MM.1S (cell line): ENCODE measurements around the gene MAP3K4.

Experiments used
- EZH2 ChIP-seq: fragments of 300-600 bp; sonication (generic); optimal IDR thresholded peaks from 2 replicates; pipeline ENCODE3; 2017; ENCODE audit warnings: low read depth, mild to moderate bottlenecking, antibody characterized with exemption, low read length, mixed read lengths
- EZH2phosphoT487 ChIP-seq: fragments of 300-600 bp; sonication (generic); IDR thresholded peaks from 2 replicates; pipeline ENCODE4 v1.6.1; 2018; ENCODE audit warnings: antibody characterized with exemption, low read length
- TF ChIP-seq, protein P1 (sequence below): fragments of 300-600 bp; sonication (generic); IDR thresholded peaks from 2 replicates; pipeline ENCODE4 v1.5.1; 2016; ENCODE audit warnings: antibody characterized with exemption, low read length, mixed read lengths

DNA sequence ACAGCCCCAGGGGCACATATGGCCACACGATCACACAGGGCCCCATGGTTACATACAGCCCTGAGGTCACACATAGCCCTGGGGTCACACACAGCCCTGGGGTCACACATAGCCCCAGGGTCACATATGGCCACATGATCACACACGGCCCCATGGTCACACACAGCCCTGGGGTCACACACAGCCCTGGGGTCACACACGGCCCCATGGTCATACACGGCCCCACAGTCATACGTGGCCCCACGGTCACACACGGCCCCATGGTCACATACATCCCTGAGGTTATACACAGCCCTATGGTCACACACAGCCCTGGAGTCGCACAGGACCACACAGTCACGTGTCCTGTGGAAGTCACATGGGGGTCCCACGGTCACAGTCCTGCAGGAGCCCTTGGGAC, 162.2 kb downstream of the MAP3K4 start:
- TF ChIP-seq, protein P1, sequence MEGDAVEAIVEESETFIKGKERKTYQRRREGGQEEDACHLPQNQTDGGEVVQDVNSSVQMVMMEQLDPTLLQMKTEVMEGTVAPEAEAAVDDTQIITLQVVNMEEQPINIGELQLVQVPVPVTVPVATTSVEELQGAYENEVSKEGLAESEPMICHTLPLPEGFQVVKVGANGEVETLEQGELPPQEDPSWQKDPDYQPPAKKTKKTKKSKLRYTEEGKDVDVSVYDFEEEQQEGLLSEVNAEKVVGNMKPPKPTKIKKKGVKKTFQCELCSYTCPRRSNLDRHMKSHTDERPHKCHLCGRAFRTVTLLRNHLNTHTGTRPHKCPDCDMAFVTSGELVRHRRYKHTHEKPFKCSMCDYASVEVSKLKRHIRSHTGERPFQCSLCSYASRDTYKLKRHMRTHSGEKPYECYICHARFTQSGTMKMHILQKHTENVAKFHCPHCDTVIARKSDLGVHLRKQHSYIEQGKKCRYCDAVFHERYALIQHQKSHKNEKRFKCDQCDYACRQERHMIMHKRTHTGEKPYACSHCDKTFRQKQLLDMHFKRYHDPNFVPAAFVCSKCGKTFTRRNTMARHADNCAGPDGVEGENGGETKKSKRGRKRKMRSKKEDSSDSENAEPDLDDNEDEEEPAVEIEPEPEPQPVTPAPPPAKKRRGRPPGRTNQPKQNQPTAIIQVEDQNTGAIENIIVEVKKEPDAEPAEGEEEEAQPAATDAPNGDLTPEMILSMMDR, result no peak
- TF ChIP-seq EZH2phosphoT487, result no peak
- TF ChIP-seq EZH2, result no peak
